ENCODE results near the gene PI4K2B.
"Not testable (repeated sequence)": the region's sequence is repeated elsewhere in the genome, so short reads cannot be mapped to it uniquely, and the experiment has no call there.

PI4K2B gene

GRCh38 chr4:25253071-25253445 lies 19.2 kb downstream of the PI4K2B start:
- CTCF ChIA-PET, result interaction anchor here (1.1 kb wide), 1 partner anchor 14 kb away, joined by 4 read pairs; no protein-coding TSS in a partner anchor
- Mint-ChIP-seq H3K9me3 (peaks cover 4% of the 10 kb centered on the region), H3K27me3 (no peaks in the 10 kb centered on the region), H3K36me3 (peaks cover 33% of the 10 kb centered on the region), H3K4me1 (peaks cover 29% of the 10 kb centered on the region), H3K4me3 (no peak overlapping the region), H3K27ac (no peak overlapping the region)
- DNase-seq, result no peak

- H3K27me3 Mint-ChIP-seq, DNase-seq, H3K4me3 Mint-ChIP-seq, H3K27ac Mint-ChIP-seq, H3K9me3 Mint-ChIP-seq: not testable (repeated sequence)
- H3K4me1 Mint-ChIP-seq, result peaks cover 29% of the 10 kb centered on the region
- H3K36me3 Mint-ChIP-seq, result peaks cover 29% of the 10 kb centered on the region
- CTCF ChIA-PET, result interaction anchor here (1.1 kb wide), 1 partner anchor 15 kb away, joined by 4 read pairs; no protein-coding TSS in a partner anchor
Observed at GRCh38 chr4:25253786-25254185, 20.0 kb downstream of the PI4K2B start.

GRCh38 chr4:25258980-25259578 lies 25.2 kb downstream of the PI4K2B start:
- CTCF ChIA-PET, result no interaction called here
- no peak for DNase-seq
- Mint-ChIP-seq H3K4me1 (no peaks in the 10 kb centered on the region), H3K27me3 (no peaks in the 10 kb centered on the region), H3K9me3 (no peaks in the 10 kb centered on the region), H3K27ac (no peak overlapping the region), H3K36me3 (peaks cover 34% of the 10 kb centered on the region), H3K4me3 (no peak overlapping the region)

- no peaks in the 10 kb centered on the region for H3K9me3 Mint-ChIP-seq
- no peaks in the 10 kb centered on the region for H3K4me1 Mint-ChIP-seq
- DNase-seq, result no peak
- no peak overlapping the region for H3K4me3 Mint-ChIP-seq
- CTCF ChIA-PET, result interaction anchor here (1.2 kb wide), 1 partner anchor 41 kb away, joined by 6 read pairs; the partner anchor contains the start of gene ZCCHC4
- H3K27ac Mint-ChIP-seq, result no peak overlapping the region
- peaks cover 31% of the 10 kb centered on the region for H3K36me3 Mint-ChIP-seq
- H3K27me3 Mint-ChIP-seq, result no peaks in the 10 kb centered on the region
Observed at GRCh38 chr4:25271866-25272265, 38.0 kb downstream of the PI4K2B start.

- CTCF ChIA-PET, result interaction anchor here (1.7 kb wide), 1 partner anchor 32 kb away, joined by 3 read pairs; no protein-coding TSS in a partner anchor
- DNase-seq, result no peak
Observed at GRCh38 chr4:25280210-25280609, 46.4 kb downstream of the PI4K2B start.

GRCh38 chr4:25283948-25284347 lies 50.1 kb downstream of the PI4K2B start:
- no peak for DNase-seq
- Mint-ChIP-seq H3K4me3 (no peak overlapping the region), H3K27ac (no peak overlapping the region), H3K36me3 (peaks cover 21% of the 10 kb centered on the region), H3K4me1 (no peaks in the 10 kb centered on the region), H3K9me3 (peaks cover 6% of the 10 kb centered on the region), H3K27me3 (peaks cover 11% of the 10 kb centered on the region)
- CTCF ChIA-PET, result no interaction called here

More at GRCh38 chr4:25280210-25280609, 46.4 kb downstream of the PI4K2B start:
- H3K9me3 Mint-ChIP-seq, result no peaks in the 10 kb centered on the region
- no peak overlapping the region for H3K4me3 Mint-ChIP-seq
- H3K27ac Mint-ChIP-seq, result no peak overlapping the region
- no peaks in the 10 kb centered on the region for H3K27me3 Mint-ChIP-seq
- H3K36me3 Mint-ChIP-seq, result peaks cover 32% of the 10 kb centered on the region
- H3K4me1 Mint-ChIP-seq, result no peaks in the 10 kb centered on the region

- peaks cover 11% of the 10 kb centered on the region for H3K27me3 Mint-ChIP-seq
- no peak overlapping the region for H3K27ac Mint-ChIP-seq
- H3K4me3 Mint-ChIP-seq, result no peak overlapping the region
- CTCF ChIA-PET, result no interaction called here
- peaks cover 21% of the 10 kb centered on the region for H3K36me3 Mint-ChIP-seq
- no peak for DNase-seq
- H3K4me1 Mint-ChIP-seq, result no peaks in the 10 kb centered on the region
- H3K9me3 Mint-ChIP-seq, result peaks cover 6% of the 10 kb centered on the region
Observed at GRCh38 chr4:25284466-25284865, 50.6 kb downstream of the PI4K2B start.

- peaks cover 18% of the 10 kb centered on the region for H3K27me3 Mint-ChIP-seq
- no peaks in the 10 kb centered on the region for H3K4me1 Mint-ChIP-seq
- CTCF ChIA-PET, result no interaction called here
- peaks cover 6% of the 10 kb centered on the region for H3K9me3 Mint-ChIP-seq
- H3K4me3 Mint-ChIP-seq, result no peak overlapping the region
- H3K27ac Mint-ChIP-seq, result no peak overlapping the region
- no peaks in the 10 kb centered on the region for H3K36me3 Mint-ChIP-seq
- DNase-seq, result no peak
Observed at GRCh38 chr4:25290490-25291067, 56.7 kb downstream of the PI4K2B start.

GRCh38 chr4:25291158-25291733 lies 57.4 kb downstream of the PI4K2B start:
- no peak overlapping the region for H3K27ac Mint-ChIP-seq
- H3K27me3 Mint-ChIP-seq, result peaks cover 16% of the 10 kb centered on the region
- H3K4me3 Mint-ChIP-seq, result no peak overlapping the region
- H3K4me1 Mint-ChIP-seq, result no peaks in the 10 kb centered on the region
- peaks cover 6% of the 10 kb centered on the region for H3K9me3 Mint-ChIP-seq
- no peak for DNase-seq
- H3K36me3 Mint-ChIP-seq, result no peaks in the 10 kb centered on the region
- CTCF ChIA-PET, result no interaction called here

GRCh38 chr4:25297528-25298242 lies 63.9 kb downstream of the PI4K2B start:
- DNase-seq, result no peak
- Mint-ChIP-seq H3K4me3 (no peak overlapping the region), H3K36me3 (no peaks in the 10 kb centered on the region), H3K9me3 (no peaks in the 10 kb centered on the region), H3K27ac (no peak overlapping the region), H3K4me1 (no peaks in the 10 kb centered on the region), H3K27me3 (peaks cover 10% of the 10 kb centered on the region)
- CTCF ChIA-PET, result no interaction called here

GRCh38 chr4:25299476-25300203 lies 65.8 kb downstream of the PI4K2B start:
- Mint-ChIP-seq H3K36me3 (no peaks in the 10 kb centered on the region), H3K4me1 (no peaks in the 10 kb centered on the region), H3K9me3 (no peaks in the 10 kb centered on the region), H3K27me3 (peaks cover 8% of the 10 kb centered on the region), H3K27ac (no peak overlapping the region), H3K4me3 (no peak overlapping the region)
- CTCF ChIA-PET, result interaction anchor here (1.5 kb wide), 1 partner anchor 12 kb away, joined by 5 read pairs; no protein-coding TSS in a partner anchor
- DNase-seq, result no peak

- no peak overlapping the region for H3K27ac Mint-ChIP-seq
- H3K27me3 Mint-ChIP-seq, result peaks cover 9% of the 10 kb centered on the region
- no peak for DNase-seq
- H3K4me3 Mint-ChIP-seq, result no peak overlapping the region
- no peaks in the 10 kb centered on the region for H3K4me1 Mint-ChIP-seq
- no peaks in the 10 kb centered on the region for H3K36me3 Mint-ChIP-seq
- no peaks in the 10 kb centered on the region for H3K9me3 Mint-ChIP-seq
- CTCF ChIA-PET, result interaction anchor here (0.7 kb wide), 1 partner anchor 11 kb away, joined by 3 read pairs; the partner anchor contains the start of gene ZCCHC4
Observed at GRCh38 chr4:25301471-25301870, 67.6 kb downstream of the PI4K2B start.

- Mint-ChIP-seq H3K4me1 (no peaks in the 10 kb centered on the region), H3K27me3 (peaks cover 16% of the 10 kb centered on the region), H3K4me3 (no peak overlapping the region), H3K27ac (no peak overlapping the region), H3K36me3 (no peaks in the 10 kb centered on the region), H3K9me3 (no peaks in the 10 kb centered on the region)
- no peak for DNase-seq
- CTCF ChIA-PET, result no interaction called here
Observed at GRCh38 chr4:25302626-25303025, 68.8 kb downstream of the PI4K2B start.

GRCh38 chr4:25303578-25303977 lies 69.7 kb downstream of the PI4K2B start:
- CTCF ChIA-PET, result no interaction called here
- Mint-ChIP-seq H3K36me3 (no peaks in the 10 kb centered on the region), H3K4me3 (no peak overlapping the region), H3K9me3 (no peaks in the 10 kb centered on the region), H3K27ac (no peak overlapping the region), H3K4me1 (no peaks in the 10 kb centered on the region), H3K27me3 (peaks cover 23% of the 10 kb centered on the region)
- no peak for DNase-seq
